Smooth muscle cell (in vitro differentiated cells): ENCODE data around the gene TRIM54. TPM values are rescaled to one million over a fixed set of nuclear protein-coding genes. Genes with fewer than 3 reads are reported as not detected.

Source experiments
- DNase-seq: peaks from one replicate; lab custom pipeline; 2025; ENCODE audit not compliant: unreplicated experiment; lab: John Stamatoyannopoulos, UW
- H2AFZ ChIP-seq: fragments of 200-600 bp; sonication (generic); 2 replicates; pipeline ENCODE4 v1.6.0; 2016; ENCODE audit warnings: antibody characterized with exemption, low read depth, mild to moderate bottlenecking
- H3F3A ChIP-seq: fragments of 200-600 bp; sonication (generic); 2 replicates; pipeline ENCODE4 v1.6.0; 2017; ENCODE audit warnings: antibody characterized with exemption, low read depth
- H3K27ac ChIP-seq: fragments of 200-600 bp; sonication (generic); 2 replicates; pipeline ENCODE4 v1.5.1; 2016; ENCODE audit warnings: low read depth, mild to moderate bottlenecking
- H3K27me3 ChIP-seq: fragments of 200-600 bp; sonication (generic); 2 replicates; pipeline ENCODE4 v1.6.1; 2016; ENCODE audit warnings: low read depth, mild to moderate bottlenecking
- H3K36me3 ChIP-seq: fragments of 200-600 bp; sonication (generic); 2 replicates; pipeline ENCODE4 v1.5.1; 2016; ENCODE audit warnings: low read depth
- H3K4me1 ChIP-seq: fragments of 200-600 bp; sonication (generic); 2 replicates; pipeline ENCODE4 v1.5.1; 2016; ENCODE audit warnings: low read depth
- H3K4me2 ChIP-seq: fragments of 200-600 bp; sonication (generic); 2 replicates; pipeline ENCODE4 v1.6.0; 2016; ENCODE audit warnings: mild to moderate bottlenecking
- H3K4me3 ChIP-seq: fragments of 200-600 bp; sonication (generic); 2 replicates; pipeline ENCODE4 v1.5.1; 2016; ENCODE audit warnings: mild to moderate bottlenecking
- H3K79me2 ChIP-seq: fragments of 200-600 bp; sonication (generic); 2 replicates; pipeline ENCODE4 v1.6.0; 2016; ENCODE audit warnings: low read depth, mild to moderate bottlenecking
- H3K9ac ChIP-seq: fragments of 200-600 bp; sonication (generic); 2 replicates; pipeline ENCODE4 v1.6.0; 2016; ENCODE audit warnings: low read depth
- H3K9me3 ChIP-seq: fragments of 200-600 bp; sonication (generic); replicated peaks from 2 replicates; pipeline ENCODE4 v1.5.1; 2016; ENCODE audit warnings: low read depth
- H4K20me1 ChIP-seq: fragments of 200-600 bp; sonication (generic); 2 replicates; pipeline ENCODE4 v1.6.0; 2016; ENCODE audit warnings: low read depth
- WGBS: methylation state at CpG from one replicate; pipeline ENCODE4 v1.1.7; 2016; ENCODE audit warnings: low lambda C conversion rate; 5-methylcytosine and 5-hydroxymethylcytosine counted together
- polyA plus RNA-seq: library from polyadenylated mRNA; unstranded; fragments of >200 nt; fragmentation: Nextera tagmentation; extraction: Ambion mirVana; gene quantifications from 2 replicates; pipeline ENCODE4 v1.2.1, GENCODE V29; 2016
- total RNA-seq: library from RNA; depleted of rRNA; stranded (reverse); fragments of >200 nt; gene quantifications from 2 replicates; pipeline ENCODE4 v1.2.3, GENCODE V29; 2014
- TF ChIP-seq, protein P1 (sequence below): fragments of 200-600 bp; sonication (generic); IDR thresholded peaks from 2 replicates; pipeline ENCODE4 v1.5.1; 2017; ENCODE audit warnings: borderline replicate concordance, mild to moderate bottlenecking, antibody characterized with exemption; ENCODE audit not compliant: insufficient read depth, poor library complexity, severe bottlenecking

TRIM54 gene
- total and polyA plus RNA-seq, 2 experiments from 2014 or later, result 0.22 TPM; not detected in 1

DNA sequence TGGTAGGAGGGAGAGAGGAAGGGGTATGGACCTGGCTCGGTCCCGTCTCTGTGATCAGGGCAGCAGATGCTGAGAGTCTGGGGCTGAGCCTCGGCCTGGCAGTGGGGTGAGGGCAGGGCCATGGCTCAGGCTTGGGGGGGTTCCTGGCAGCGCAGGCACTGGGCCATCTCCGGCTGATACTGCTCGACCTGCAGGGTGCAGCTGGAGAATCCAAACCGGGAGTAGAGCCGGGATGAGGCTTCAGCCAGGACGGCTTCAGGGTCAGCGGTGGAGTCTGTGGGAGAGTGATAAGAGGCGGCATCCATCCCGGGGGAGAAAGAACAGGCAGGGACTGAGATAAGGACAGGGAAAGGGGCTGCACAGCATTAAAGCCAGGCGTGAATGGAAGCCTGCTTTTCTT, 27.0 kb upstream of the TRIM54 start:
- H3K27me3 ChIP-seq, result peaks cover 59% of the 10 kb centered on the region
- no peak overlapping the region for H3K9ac ChIP-seq
- TF ChIP-seq, protein P1, sequence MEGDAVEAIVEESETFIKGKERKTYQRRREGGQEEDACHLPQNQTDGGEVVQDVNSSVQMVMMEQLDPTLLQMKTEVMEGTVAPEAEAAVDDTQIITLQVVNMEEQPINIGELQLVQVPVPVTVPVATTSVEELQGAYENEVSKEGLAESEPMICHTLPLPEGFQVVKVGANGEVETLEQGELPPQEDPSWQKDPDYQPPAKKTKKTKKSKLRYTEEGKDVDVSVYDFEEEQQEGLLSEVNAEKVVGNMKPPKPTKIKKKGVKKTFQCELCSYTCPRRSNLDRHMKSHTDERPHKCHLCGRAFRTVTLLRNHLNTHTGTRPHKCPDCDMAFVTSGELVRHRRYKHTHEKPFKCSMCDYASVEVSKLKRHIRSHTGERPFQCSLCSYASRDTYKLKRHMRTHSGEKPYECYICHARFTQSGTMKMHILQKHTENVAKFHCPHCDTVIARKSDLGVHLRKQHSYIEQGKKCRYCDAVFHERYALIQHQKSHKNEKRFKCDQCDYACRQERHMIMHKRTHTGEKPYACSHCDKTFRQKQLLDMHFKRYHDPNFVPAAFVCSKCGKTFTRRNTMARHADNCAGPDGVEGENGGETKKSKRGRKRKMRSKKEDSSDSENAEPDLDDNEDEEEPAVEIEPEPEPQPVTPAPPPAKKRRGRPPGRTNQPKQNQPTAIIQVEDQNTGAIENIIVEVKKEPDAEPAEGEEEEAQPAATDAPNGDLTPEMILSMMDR, result no peak
- H3K36me3 ChIP-seq, result no peaks in the 10 kb centered on the region
- H2AFZ ChIP-seq, result no peak overlapping the region
- H3F3A ChIP-seq, result no peaks in the 10 kb centered on the region
- no peaks in the 10 kb centered on the region for H3K9me3 ChIP-seq
- H3K27ac ChIP-seq, result no peak overlapping the region
- no peaks in the 10 kb centered on the region for H3K4me1 ChIP-seq
- DNase-seq, result no peak
- H3K4me2 ChIP-seq, result no peak overlapping the region
- WGBS, result 54% methylated on average over 13 of the region's 13 CpGs
- H4K20me1 ChIP-seq, result no peaks in the 10 kb centered on the region
- H3K4me3 ChIP-seq, result no peak overlapping the region
- H3K79me2 ChIP-seq, result no peaks in the 10 kb centered on the region

DNA sequence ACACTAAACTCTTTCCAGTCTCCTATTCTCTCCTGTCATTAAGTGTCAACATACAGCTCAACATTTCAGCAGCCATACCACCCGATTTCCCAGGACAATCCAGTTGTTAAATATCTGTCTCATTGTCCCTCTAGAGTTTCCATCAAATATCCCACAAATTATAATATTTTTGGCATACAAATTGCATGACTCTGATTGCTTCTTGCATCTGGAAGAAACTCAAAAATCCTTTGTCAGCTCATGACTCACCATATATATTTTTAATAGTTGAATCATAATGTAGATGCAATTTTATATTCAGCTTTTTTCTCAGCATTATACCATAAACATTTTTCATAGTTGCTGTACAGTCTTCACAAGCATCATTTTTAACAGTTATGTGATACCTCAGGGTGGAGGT, 26.6 kb upstream of the TRIM54 start:
- H2AFZ ChIP-seq, result no peak overlapping the region
- H3K27me3 ChIP-seq, result peaks cover 64% of the 10 kb centered on the region
- H3K9ac ChIP-seq, result no peak overlapping the region
- no peaks in the 10 kb centered on the region for H3K4me1 ChIP-seq
- H3K36me3 ChIP-seq, result no peaks in the 10 kb centered on the region
- no peak overlapping the region for H3K4me3 ChIP-seq
- no peak for DNase-seq
- H3K4me2 ChIP-seq, result no peak overlapping the region
- no peaks in the 10 kb centered on the region for H4K20me1 ChIP-seq
- H3F3A ChIP-seq, result no peaks in the 10 kb centered on the region
- WGBS, result 72% methylated on average over 1 of the region's 1 CpG
- H3K27ac ChIP-seq, result no peak overlapping the region
- no peaks in the 10 kb centered on the region for H3K79me2 ChIP-seq
- no peaks in the 10 kb centered on the region for H3K9me3 ChIP-seq
- TF ChIP-seq, protein P1, result no peak

DNA sequence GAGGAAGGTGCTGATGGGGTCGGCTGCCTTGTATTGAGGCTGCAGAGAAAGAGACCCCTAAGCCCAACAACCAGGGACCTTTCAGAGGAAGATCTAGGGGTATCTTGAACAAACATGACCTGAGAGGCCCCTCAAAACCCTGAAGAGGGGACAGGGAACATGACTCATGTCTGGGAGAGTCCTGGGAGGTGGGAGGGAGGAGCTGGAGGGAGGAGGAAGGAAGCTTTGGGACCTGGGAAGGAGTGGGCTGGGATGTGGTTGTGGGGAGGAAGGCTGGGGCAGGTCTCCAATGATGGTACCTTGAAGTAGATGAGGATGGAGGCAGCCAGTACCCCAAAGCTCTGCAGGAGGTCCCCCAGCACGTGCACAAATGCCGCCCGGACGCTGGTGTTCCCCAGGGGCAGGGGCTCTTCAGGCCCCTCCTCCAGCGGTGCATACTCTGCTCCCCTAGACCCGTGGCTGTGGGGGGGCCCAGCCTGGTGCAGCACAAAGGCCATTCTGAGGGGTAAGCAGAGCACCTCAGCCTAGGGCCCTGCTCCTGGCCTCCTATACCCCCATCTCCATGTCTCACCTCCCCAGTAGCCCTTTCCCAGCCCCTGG, 25.3 kb upstream of the TRIM54 start:
- Histone ChIP-seq H3K27ac (no peak overlapping the region), H3K9ac (no peak overlapping the region), H3K36me3 (no peaks in the 10 kb centered on the region), H3K4me2 (no peak overlapping the region), H2AFZ (no peak overlapping the region), H3K27me3 (peaks cover 68% of the 10 kb centered on the region), H3K4me1 (no peaks in the 10 kb centered on the region), H3K4me3 (no peak overlapping the region), H3F3A (no peaks in the 10 kb centered on the region), H3K79me2 (no peaks in the 10 kb centered on the region), H4K20me1 (no peaks in the 10 kb centered on the region), H3K9me3 (no peaks in the 10 kb centered on the region)
- DNase-seq, result no peak
- WGBS, result 83% methylated on average over 3 of the region's 7 CpGs
- TF ChIP-seq, protein P1, result no peak

DNA sequence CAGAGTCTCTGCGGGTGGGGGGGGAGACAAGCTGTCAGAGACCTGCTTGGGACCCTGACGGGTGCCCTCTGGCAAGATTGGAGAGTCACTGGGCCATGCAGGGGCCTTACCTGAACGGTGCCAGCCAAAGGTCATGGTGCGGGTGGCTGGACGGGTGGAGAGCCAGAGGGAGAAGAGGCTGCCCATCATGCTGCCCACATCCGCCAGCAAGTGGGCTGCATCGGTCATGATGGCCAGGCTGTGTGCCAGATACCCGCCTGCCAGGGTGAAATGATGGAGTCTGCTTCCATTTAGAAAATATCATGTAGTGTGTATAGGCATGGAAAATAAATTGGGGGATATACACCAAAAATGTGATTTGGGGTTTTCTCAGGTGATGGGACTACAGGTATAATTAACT, 24.2 kb upstream of the TRIM54 start:
- Histone ChIP-seq H3K4me1 (peaks cover 7% of the 10 kb centered on the region), H3K9me3 (no peaks in the 10 kb centered on the region), H3K4me2 (no peak overlapping the region), H3K36me3 (no peaks in the 10 kb centered on the region), H4K20me1 (no peaks in the 10 kb centered on the region), H3F3A (no peaks in the 10 kb centered on the region), H3K9ac (no peak overlapping the region), H2AFZ (no peak overlapping the region), H3K79me2 (no peaks in the 10 kb centered on the region), H3K27me3 (peaks cover 79% of the 10 kb centered on the region), H3K27ac (no peak overlapping the region), H3K4me3 (no peak overlapping the region)
- no peak for DNase-seq
- WGBS, result 87% methylated on average over 8 of the region's 8 CpGs
- TF ChIP-seq, protein P1, result no peak
